Bronchial epithelial cell (primary cell): Measurements from ENCODE around the gene IZUMO1R. TPM values are rescaled to one million over a fixed set of nuclear protein-coding genes. Genes with fewer than 3 reads are reported as not detected.

Experiments
- DNase-seq: peaks from one replicate; pipeline ENCODE4 v3.0.0-alpha.2; 2010; ENCODE audit warnings: low read depth
- FAIRE-seq: peaks from 2 replicates; lab custom pipeline; 2011; peaks lifted over from hg19 to GRCh38; lab: Jason Lieb, UNC
- H3K27me3 ChIP-seq: 2 replicates; pipeline ENCODE4 v1.5.1; 2011; ENCODE audit warnings: low read length; ENCODE audit not compliant: control insufficient read depth, insufficient read depth
- H3K36me3 ChIP-seq: 2 replicates; pipeline ENCODE4 v1.5.1; 2011; ENCODE audit warnings: low read length; ENCODE audit not compliant: control insufficient read depth, insufficient read depth
- H3K4me3 ChIP-seq: 2 replicates; pipeline ENCODE4 v1.5.1; 2011; ENCODE audit warnings: mild to moderate bottlenecking, low read depth, low read length, control low read depth
- total RNA-seq: library from RNA; depleted of rRNA; stranded (reverse); fragments of >200 nt; gene quantifications from 2 replicates; pipeline ENCODE4 v1.2.1, GENCODE V29; 2014
- TF ChIP-seq, protein P1 (sequence below): IDR thresholded peaks from 2 replicates; pipeline ENCODE4 v1.5.1; 2011; ENCODE audit warnings: mild to moderate bottlenecking, moderate library complexity, low read length, control low read depth, inconsistent platforms; ENCODE audit not compliant: insufficient read depth, severe bottlenecking

The IZUMO1R gene
- total RNA-seq, 1 donor from 2014 or later = not detected

DNA sequence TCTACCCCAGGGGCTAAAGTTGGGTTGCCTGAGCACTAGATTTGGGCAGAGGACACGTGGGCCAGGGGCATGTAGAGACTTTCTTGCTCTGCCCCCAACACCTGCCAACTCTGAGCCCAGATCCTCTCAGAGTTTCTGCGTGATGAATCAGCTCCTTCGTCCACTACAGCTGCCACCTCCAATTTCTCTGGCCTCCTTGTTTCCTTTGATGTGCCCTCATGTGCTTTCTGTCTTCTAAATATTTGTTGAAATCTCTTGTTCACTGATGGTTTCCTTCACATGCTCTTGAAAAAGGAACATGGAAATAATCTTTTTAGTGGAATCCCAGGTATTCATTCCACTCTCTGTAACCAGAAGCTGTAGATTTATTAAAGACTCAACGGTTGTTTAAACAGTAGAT, 8.0 kb downstream of the IZUMO1R start:
- TF ChIP-seq, protein P1, sequence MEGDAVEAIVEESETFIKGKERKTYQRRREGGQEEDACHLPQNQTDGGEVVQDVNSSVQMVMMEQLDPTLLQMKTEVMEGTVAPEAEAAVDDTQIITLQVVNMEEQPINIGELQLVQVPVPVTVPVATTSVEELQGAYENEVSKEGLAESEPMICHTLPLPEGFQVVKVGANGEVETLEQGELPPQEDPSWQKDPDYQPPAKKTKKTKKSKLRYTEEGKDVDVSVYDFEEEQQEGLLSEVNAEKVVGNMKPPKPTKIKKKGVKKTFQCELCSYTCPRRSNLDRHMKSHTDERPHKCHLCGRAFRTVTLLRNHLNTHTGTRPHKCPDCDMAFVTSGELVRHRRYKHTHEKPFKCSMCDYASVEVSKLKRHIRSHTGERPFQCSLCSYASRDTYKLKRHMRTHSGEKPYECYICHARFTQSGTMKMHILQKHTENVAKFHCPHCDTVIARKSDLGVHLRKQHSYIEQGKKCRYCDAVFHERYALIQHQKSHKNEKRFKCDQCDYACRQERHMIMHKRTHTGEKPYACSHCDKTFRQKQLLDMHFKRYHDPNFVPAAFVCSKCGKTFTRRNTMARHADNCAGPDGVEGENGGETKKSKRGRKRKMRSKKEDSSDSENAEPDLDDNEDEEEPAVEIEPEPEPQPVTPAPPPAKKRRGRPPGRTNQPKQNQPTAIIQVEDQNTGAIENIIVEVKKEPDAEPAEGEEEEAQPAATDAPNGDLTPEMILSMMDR = no peak
- no peaks in the 10 kb centered on the region for H3K36me3 ChIP-seq
- no peak for DNase-seq
- no peak overlapping the region for H3K4me3 ChIP-seq
- H3K27me3 ChIP-seq = no peaks in the 10 kb centered on the region
- peak; percentile 96 for FAIRE-seq

DNA sequence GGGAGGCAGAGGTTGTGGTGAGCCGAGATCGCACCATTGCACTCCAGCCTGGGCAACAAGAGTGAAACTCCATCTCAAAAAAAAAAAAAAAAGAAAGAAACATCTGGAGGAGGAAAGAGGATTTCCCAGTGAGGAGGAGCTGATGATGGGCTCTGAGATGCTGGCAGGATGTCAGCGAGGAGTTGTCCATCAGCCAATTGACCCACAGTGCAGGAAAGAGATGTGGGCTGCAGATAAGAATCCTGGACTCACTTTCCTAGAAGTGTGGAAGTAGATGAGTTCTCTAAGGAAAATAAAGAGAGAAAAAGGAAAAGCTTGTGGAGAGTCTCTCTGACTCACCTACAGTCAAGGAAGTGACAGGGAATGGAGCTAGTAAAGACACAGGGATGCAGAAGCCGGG, 9.7 kb downstream of the IZUMO1R start:
- no peak for FAIRE-seq
- DNase-seq = no peak
- TF ChIP-seq, protein P1 = no peak
- H3K36me3 ChIP-seq = no peaks in the 10 kb centered on the region
- no peaks in the 10 kb centered on the region for H3K27me3 ChIP-seq
- H3K4me3 ChIP-seq = no peak overlapping the region

DNA sequence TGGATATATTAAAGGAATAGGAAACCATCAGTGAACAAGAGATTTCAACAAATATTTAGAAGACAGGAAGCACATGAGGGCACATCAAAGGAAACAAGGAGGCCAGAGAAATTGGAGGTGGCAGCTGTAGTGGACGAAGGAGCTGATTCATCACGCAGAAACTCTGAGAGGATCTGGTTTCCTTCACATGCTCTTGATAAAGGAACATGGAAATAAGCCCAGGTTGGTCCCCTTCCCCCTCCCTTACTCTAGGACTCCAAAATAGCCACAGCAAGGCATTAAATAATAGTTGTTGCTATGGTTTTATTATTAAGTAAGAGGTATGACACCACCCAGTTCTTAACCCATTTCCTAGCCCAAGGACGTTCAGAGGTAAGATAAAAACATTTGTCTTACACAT, 11.3 kb downstream of the IZUMO1R start:
- FAIRE-seq (no peak), DNase-seq (peak; percentile 23)
- H3K36me3 ChIP-seq = no peaks in the 10 kb centered on the region
- no peaks in the 10 kb centered on the region for H3K27me3 ChIP-seq
- H3K4me3 ChIP-seq = no peak overlapping the region
- TF ChIP-seq, protein P1 = no peak

DNA sequence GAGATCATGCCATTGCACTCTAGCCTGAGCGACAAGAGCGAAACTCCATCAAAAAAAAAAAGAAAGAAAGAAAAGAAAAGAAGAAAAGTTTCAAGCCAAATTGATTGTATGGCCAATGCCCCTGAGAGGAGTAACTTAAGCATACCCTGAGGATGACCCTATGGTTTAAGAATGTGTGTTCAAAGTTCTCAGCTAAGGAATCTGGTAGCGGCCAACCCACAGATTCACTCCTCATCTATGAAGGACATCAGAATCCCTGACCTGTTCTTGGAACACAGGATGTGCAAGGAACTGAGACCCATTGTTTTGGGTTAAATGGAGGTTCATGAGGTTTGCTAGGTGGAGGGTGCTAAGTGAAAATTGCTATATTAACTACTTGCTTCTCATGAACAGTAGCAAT, 18.1 kb downstream of the IZUMO1R start:
- DNase-seq (no peak), FAIRE-seq (no peak)
- TF ChIP-seq, protein P1 = no peak
- H3K4me3 ChIP-seq = no peak overlapping the region
- H3K36me3 ChIP-seq = no peaks in the 10 kb centered on the region
- H3K27me3 ChIP-seq = no peaks in the 10 kb centered on the region

DNA sequence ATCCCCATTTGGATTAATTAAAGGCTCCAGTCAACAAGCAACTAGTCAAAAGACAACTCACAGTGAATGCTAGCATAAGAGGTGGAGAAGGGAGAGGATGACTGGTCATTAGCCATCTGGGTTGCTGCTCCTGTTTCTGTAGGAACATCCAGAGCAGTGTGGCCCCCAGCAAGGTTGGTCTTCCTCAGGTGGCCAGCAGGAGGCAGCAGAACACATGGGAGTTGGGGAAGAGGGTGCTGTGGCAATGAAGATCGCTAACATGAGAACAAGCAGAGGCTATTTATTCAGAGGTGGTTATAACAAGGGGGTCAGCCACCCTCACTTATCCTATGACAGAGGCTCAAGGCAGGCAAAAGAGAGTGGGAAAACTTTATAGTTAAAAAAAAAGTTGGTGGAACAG, 21.3 kb downstream of the IZUMO1R start:
- no peak overlapping the region for H3K4me3 ChIP-seq
- no peaks in the 10 kb centered on the region for H3K27me3 ChIP-seq
- FAIRE-seq (no peak), DNase-seq (peak; percentile 58)
- no peaks in the 10 kb centered on the region for H3K36me3 ChIP-seq
- TF ChIP-seq, protein P1 = peak; percentile 83

DNA sequence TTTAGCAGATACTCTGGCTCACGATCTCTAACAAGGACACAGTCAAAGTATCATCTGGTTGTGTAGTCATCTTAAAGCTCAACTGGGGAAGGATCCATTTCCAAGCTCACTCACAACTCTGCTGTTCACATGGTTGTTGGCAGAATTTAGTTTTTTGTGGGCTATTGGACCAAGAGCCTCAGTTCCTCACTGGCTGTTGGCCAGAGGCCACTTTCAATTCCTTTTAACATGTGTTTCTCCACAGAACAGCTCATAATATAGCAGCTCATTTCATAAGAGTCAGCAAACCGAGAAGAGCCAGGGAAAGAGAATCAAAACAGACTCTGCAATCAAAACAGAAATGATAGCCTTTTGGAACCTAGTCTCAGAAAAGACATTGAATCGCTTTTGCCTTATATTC, 22.6 kb downstream of the IZUMO1R start:
- no peak overlapping the region for H3K4me3 ChIP-seq
- FAIRE-seq = no peak
- H3K36me3 ChIP-seq = no peaks in the 10 kb centered on the region
- TF ChIP-seq, protein P1 = no peak
- no peak for DNase-seq
- no peaks in the 10 kb centered on the region for H3K27me3 ChIP-seq
